Endometrium (tissue), 2 donors: ENCODE data around the gene ARL3.
A peak's percentile ranks its signal among the peaks of the same experiment; 100 is the strongest.
"Not testable (repeated sequence)": the region's sequence is repeated elsewhere in the genome, so short reads cannot be mapped to it uniquely, and the experiment has no call there.

Experiments
- FAIRE-seq: peaks from 2 replicates; lab custom pipeline; 2012; peaks lifted over from hg19 to GRCh38; lab: Jason Lieb, UNC
- donor health status: control.
- donor health status: control.

The ARL3 gene

GRCh38 chr10:102670871-102671434 lies 43.2 kb downstream of the ARL3 start:
- no peak for FAIRE-seq

DNA sequence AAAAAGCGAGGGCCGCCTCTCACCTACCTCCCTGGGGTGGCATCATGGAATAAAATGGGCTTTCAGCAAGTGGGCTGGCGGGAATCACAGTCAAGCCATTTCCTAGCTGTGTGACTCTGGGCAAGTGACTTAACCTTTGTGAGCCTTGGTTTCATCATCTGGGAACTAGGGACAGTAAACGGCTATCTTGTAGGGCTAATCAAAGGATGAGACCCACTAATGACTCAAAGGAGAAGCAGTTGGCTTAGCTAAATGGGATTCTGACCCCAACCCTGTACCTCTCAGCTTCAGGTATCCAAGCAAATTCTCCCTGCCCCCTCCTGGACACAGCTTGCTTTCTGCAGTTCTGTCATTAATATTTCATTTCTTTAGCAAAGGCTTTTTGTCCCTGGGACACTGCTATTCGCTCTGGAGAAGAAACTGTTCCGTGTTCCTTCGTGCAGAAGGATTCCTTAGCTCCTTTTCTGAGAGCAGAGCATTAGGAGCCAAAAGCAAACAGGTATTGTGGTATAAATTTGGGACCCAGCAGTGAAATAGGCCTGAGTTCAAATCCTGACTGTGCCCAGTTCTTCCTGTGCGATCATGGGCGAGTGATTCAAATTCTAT lies 44.0 kb downstream of the ARL3 start:
- no peak for FAIRE-seq

GRCh38 chr10:102669206-102670064 lies 44.8 kb downstream of the ARL3 start:
- FAIRE-seq, result no peak

GRCh38 chr10:102668326-102669107 lies 45.7 kb downstream of the ARL3 start:
- no peak for FAIRE-seq

DNA sequence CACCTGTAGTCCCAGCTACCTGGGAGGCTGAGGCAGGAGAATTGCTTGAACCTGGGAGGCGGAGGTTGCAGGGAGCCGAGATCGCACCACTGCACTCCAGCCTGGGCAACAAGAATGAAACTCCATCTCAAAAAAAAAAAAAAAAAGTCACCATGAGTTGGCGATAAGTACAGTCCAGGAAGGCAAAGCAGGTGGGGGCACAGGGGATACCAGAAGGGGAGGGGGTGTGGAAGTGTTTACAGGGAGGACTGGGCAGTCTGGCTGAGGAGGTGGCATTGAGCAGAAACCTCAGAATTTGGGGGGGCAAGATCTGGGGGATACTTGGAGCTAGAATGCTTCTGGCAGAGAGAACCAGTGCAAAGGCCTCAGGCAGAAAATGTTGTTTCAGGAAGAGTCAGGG lies 46.8 kb downstream of the ARL3 start:
- not testable (repeated sequence) for FAIRE-seq

GRCh38 chr10:102665904-102666509 lies 48.2 kb downstream of the ARL3 start:
- FAIRE-seq, result no peak

DNA sequence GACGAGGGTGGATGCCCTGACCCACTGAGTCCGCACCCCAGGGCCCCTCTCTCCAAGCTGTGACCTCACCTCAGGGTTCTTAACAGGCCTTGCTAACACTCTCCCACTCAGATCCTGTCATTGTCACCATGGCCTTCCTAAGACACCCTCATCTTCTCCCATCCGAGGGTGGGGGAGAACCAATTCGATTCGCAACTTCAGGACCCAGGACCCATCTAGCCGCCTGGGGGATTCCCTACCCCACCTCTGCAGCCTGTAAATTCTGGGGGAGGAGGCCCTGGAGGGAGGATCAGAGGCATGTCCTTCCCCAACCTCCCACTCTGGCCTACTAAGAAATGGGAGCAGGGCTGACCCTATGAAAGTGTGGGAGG lies 52.6 kb downstream of the ARL3 start:
- FAIRE-seq, result no peak

- peak; percentile 4 for FAIRE-seq
These were observed 53.1 kb downstream of the ARL3 start for GRCh38 chr10:102660888-102661657.

DNA sequence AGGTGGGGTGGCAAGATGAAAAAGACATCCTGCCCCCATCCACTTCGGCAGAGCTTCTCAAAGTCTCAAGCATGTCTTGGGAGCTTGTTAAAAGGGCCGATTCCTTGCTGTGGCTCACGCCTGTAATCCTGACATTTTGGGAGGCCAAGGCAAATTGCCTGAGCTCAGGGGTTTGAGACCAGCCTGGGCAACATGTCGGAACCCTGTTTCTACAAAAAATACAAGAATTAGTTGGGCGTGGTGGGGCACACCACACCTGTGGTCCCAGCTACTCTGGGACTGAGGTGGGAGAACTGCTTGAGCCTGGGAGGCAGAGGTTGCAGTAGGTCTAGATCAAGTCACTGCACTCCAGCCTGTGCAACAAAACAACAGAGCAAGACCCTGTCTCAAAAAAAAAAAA lies 55.4 kb downstream of the ARL3 start:
- no peak for FAIRE-seq

GRCh38 chr10:102657984-102658724 lies 56.0 kb downstream of the ARL3 start:
- FAIRE-seq, result no peak

GRCh38 chr10:102657451-102657850 lies 56.7 kb downstream of the ARL3 start:
- FAIRE-seq, result no peak

DNA sequence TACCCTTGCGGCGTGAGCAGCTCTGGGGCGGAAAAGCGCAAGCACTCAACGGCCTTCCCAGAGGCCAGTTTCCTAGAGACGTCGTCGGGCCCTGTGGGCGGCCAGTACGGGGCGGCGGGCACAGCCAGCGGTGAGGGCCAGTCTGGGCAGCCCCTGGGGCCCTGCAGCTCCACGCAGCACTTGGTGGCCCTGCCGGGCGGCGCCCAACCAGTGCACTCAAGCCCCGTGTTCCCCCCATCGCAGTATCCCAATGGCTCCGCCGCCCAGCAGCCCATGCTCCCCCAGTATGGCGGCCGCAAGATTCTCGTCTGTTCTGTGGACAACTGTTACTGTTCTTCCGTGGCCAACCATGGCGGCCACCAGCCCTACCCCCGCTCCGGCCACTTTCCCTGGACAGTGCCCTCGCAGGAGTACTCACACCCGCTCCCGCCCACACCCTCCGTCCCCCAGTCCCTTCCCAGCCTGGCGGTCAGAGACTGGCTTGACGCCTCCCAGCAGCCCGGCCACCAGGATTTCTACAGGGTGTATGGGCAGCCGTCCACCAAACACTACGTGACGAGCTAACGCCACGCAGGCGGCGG lies 57.3 kb downstream of the ARL3 start:
- no peak for FAIRE-seq

DNA sequence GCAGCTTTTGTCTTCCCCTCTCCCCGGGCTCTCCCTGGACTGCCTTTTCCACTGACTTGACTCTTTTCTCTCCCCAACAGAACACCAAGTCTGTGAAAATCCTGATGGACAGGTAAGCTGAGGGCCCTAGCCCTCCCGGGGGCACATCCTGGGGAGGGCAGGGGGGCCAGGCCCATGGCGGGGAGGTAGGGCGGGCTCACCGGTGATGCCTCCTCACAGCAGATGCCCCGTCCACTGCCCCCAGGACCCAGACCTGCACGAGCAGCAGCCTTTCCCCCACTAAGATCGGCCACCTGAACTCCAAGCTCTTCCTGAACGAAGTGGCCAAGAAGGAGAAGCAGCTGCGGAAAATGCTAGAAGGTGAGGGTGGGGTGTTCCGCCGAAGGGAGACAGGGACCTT lies 58.2 kb downstream of the ARL3 start:
- FAIRE-seq, result no peak

GRCh38 chr10:102654969-102655368 lies 59.2 kb downstream of the ARL3 start:
- FAIRE-seq, result no peak

DNA sequence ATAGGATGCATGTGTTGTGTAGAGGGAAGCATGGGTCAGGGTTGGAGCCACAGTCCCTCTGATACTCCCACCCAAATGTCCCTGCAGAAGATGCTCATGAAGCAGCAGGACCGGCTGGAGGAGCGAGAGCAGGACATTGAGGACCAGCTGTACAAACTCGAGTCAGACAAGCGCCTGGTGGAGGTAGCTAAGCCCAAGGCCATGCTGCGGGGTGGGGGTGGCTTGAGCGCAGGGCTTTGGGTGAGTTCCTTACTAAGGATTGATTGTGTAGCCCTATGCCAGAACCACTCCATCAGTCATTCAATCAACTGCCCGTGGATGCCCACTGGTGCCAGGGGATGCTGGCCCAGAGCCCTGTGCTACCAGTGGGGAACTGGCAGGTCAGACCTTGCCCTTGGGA lies 59.6 kb downstream of the ARL3 start:
- FAIRE-seq, result no peak

DNA sequence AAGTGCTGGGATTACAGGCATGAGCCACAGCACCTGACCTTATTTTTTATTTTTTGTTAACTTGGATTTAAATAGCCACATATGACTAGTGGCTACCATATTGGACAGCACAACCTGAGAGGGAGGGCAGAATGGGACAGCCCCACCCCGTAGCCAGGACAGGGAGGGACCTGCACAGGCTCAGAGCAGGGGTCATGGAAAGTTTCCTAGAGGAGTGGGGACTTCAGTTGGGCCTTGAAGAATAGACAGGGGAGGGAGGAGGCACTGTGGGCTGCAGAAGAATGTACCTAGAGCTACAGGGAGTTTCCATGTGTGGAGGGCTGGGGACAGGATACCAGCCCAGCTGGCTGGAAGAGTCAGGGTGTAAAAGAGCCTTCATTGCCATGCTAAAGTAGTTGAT lies 61.1 kb downstream of the ARL3 start:
- FAIRE-seq, result no peak

DNA sequence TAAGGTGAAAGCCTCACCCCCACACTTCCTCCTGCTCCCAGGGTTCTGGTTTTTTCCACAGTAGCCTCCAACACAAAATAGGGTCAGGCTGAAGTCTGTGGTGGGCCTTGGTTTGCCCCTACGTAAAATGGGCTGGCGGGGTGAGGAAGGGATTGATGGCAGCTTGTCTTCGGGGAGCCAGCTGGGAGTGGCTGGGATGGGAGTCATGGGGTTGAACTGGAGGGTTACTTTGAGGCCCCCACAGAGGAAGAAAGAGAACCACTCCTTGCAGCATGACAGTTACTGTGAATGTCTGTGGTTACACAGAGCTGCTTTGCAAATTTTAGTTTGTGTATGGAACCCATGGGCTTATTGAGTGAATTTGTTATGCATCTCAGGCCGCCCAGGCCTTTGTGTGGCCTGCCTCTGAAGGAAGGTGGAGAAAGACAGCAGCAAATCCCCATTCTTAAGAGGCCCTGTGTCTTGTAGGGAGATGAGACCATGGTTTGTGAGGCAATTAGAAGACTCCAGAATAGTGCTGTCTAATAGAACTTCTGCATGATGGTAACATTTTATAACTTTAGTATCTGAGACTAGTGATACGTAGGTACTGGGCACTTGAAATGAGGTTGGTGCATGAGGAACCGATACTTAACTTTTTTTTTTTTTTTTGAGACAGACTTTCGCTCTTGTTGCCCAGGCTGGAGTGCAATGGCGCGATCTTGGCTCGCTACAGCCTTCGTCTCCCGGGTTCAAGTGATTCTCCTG lies 61.9 kb downstream of the ARL3 start:
- no peak for FAIRE-seq

GRCh38 chr10:102651455-102652169 lies 62.6 kb downstream of the ARL3 start:
- no peak for FAIRE-seq
